ENCODE measurements around the gene MINK1. TPM values are rescaled to one million over a fixed set of nuclear protein-coding genes. Genes with fewer than 3 reads are reported as not detected.

The MINK1 gene
- total RNA-seq, 4 donors from 2014 or later = 111 to 278 (median 223) TPM

DNA sequence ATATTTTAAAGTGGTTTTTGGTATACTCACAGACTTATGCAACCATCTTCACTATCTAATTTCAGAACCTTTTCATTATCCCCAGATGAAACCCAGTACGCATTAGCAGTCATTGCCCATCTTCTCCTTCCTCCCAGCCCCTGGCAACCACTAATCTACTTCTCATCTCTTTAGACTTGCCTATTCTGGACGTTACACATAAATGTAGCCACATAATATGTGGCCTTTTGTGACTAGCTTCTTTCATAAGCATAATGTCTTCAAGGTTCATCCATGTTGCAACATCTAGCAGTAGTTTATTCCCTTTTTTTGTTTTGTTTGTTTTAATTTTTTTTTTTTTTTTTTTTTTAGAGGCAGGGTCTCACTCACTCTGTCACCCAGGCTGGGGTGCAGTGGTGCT is 37.7 kb downstream of the MINK1 start:
- TF ChIP-seq POLR2A (IDR thresholded peaks at IDR 0.05) = no peak
- TF ChIP-seq, protein P1, sequence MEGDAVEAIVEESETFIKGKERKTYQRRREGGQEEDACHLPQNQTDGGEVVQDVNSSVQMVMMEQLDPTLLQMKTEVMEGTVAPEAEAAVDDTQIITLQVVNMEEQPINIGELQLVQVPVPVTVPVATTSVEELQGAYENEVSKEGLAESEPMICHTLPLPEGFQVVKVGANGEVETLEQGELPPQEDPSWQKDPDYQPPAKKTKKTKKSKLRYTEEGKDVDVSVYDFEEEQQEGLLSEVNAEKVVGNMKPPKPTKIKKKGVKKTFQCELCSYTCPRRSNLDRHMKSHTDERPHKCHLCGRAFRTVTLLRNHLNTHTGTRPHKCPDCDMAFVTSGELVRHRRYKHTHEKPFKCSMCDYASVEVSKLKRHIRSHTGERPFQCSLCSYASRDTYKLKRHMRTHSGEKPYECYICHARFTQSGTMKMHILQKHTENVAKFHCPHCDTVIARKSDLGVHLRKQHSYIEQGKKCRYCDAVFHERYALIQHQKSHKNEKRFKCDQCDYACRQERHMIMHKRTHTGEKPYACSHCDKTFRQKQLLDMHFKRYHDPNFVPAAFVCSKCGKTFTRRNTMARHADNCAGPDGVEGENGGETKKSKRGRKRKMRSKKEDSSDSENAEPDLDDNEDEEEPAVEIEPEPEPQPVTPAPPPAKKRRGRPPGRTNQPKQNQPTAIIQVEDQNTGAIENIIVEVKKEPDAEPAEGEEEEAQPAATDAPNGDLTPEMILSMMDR (IDR thresholded peaks at IDR 0.05) = no peak
- Histone ChIP-seq H3K4me3 (no peak overlapping the region), H3K27ac (no peak overlapping the region), H3K4me1 (no peaks in the 10 kb centered on the region), H3K36me3 (peaks cover 0 to 6% (median 0%) of the 10 kb centered on the region in 3 donors), H3K9me3 (no peaks in the 10 kb centered on the region), H3K27me3 (no peaks in the 10 kb centered on the region)
- DNase-seq = no peak

DNA sequence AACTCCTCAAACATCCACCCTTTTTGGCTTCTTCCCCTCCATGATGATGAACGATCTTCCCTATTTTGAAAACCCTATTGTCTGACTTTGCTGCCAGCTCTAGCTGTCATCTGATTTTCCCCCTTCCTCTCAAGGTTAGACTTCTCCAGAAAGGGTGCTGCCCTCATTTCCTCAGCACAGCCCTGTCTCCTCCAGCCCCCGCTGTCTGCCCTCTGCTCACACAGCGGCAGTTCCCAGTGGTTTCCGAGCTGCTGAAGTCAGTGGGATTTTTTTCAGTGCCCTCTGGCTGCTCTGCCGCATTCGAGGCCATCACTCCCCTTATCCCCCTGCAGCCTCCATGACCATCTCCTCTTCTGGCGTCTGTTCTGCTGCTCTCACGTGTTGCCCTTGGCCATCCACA is 39.6 kb downstream of the MINK1 start:
- Histone ChIP-seq H3K9me3 (no peaks in the 10 kb centered on the region), H3K4me1 (no peaks in the 10 kb centered on the region), H3K4me3 (no peak overlapping the region), H3K27ac (no peak overlapping the region), H3K27me3 (no peaks in the 10 kb centered on the region), H3K36me3 (peaks cover 0 to 6% (median 0%) of the 10 kb centered on the region in 3 donors)
- DNase-seq = no peak
- TF ChIP-seq POLR2A (IDR thresholded peaks at IDR 0.05) = no peak
- TF ChIP-seq, protein P1 (IDR thresholded peaks at IDR 0.05) = no peak

DNA sequence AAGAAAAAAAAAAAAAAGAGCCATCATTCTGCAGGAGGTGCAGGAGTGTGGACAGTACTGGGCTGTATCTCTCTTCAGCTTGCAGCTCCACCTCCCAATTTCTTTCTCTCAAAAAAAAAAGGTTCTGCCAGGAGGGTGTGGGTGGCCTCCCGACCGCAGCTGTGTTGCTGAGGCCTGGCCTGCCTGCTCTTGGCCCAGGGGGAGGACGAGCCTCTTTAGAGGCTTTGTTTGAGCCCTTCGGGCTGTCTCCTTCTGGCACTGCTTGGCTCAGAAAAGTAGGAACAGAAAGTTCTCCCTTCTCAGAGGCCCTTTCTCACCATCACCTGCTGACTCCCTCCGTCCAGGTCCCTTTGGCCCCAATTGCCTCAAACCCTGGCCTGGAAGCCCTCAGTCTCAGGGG is 43.9 kb downstream of the MINK1 start:
- no peaks in the 10 kb centered on the region for H3K4me1 ChIP-seq
- H3K9me3 ChIP-seq = no peaks in the 10 kb centered on the region
- no peaks in the 10 kb centered on the region for H3K27me3 ChIP-seq
- no peak for DNase-seq
- no peak overlapping the region for H3K4me3 ChIP-seq
- TF ChIP-seq, protein P1 (IDR thresholded peaks at IDR 0.05) = no peak
- TF ChIP-seq POLR2A (IDR thresholded peaks at IDR 0.05) = no peak
- H3K27ac ChIP-seq = no peak overlapping the region
- H3K36me3 ChIP-seq = peaks cover 0 to 27% (median 0%) of the 10 kb centered on the region in 3 donors

DNA sequence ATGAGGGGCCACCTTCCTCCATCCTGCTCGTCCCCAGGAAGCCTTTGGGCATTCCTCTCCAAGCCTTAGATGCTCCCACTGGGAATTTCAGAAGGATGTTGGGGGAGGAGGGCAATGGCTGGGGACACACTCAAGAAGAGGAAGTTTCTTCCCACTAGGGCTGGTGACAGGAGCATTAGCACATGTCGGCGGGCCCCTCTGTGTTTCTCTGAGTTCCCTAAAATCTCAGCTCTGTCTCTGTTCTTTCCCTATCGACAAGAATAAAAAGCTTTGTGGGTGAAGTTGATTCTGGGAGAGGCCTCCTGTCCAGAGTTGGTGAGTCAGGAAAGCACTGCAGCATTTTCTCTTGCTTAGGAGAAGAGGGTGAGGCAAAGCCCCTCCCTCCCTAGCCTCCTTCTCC is 46.5 kb downstream of the MINK1 start:
- H3K36me3 ChIP-seq = peaks cover 0 to 44% (median 0%) of the 10 kb centered on the region in 3 donors
- no peak overlapping the region for H3K27ac ChIP-seq
- no peaks in the 10 kb centered on the region for H3K27me3 ChIP-seq
- H3K4me1 ChIP-seq = no peaks in the 10 kb centered on the region
- DNase-seq = no peak
- no peak for TF ChIP-seq POLR2A (IDR thresholded peaks at IDR 0.05)
- TF ChIP-seq, protein P1 (IDR thresholded peaks at IDR 0.05) = no peak
- no peaks in the 10 kb centered on the region for H3K9me3 ChIP-seq
- H3K4me3 ChIP-seq = no peak overlapping the region

DNA sequence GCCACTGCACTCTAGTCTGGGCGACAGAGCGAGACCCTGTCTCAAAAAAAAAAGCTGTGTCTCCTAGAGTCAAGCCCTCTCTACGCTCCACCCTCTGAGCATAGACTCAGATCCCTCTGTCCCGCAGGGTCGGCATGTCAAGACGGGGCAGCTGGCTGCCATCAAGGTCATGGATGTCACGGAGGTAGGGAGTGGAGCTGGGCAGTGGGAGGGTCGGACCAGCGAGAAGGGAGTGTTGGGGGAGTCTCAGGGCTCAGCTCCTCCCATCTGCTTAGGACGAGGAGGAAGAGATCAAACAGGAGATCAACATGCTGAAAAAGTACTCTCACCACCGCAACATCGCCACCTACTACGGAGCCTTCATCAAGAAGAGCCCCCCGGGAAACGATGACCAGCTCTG is 47.7 kb downstream of the MINK1 start:
- Histone ChIP-seq H3K4me3 (no peak overlapping the region), H3K4me1 (no peaks in the 10 kb centered on the region), H3K9me3 (no peaks in the 10 kb centered on the region), H3K36me3 (peaks cover 0 to 56% (median 0%) of the 10 kb centered on the region in 3 donors), H3K27me3 (no peaks in the 10 kb centered on the region), H3K27ac (no peak overlapping the region)
- TF ChIP-seq, protein P1 (IDR thresholded peaks at IDR 0.05) = no peak
- TF ChIP-seq POLR2A (IDR thresholded peaks at IDR 0.05) = no peak
- no peak for DNase-seq

Data from Peyer's patch (tissue), 4 donors.